ENCODE data around the gene RINL. TPM values are rescaled to one million over a fixed set of nuclear protein-coding genes. Genes with fewer than 3 reads are reported as not detected.

The RINL gene
- total RNA-seq, 1 donor = 2.5 TPM

GRCh38 chr19:38921420-38922274, 43.6 kb upstream of the RINL start:
- H3K4me2 ChIP-seq (ENCODE audit: insufficient read depth, low read length) = no peak overlapping the region
- no peaks in the 10 kb centered on the region for H3K79me2 ChIP-seq (ENCODE audit: insufficient read depth, low read length)
- H3K36me3 ChIP-seq (ENCODE audit: insufficient read depth, low read length) = peaks cover 23% of the 10 kb centered on the region
- H3K27me3 ChIP-seq (ENCODE audit: insufficient read depth, low read length) = no peaks in the 10 kb centered on the region
- H3K27ac ChIP-seq (ENCODE audit: low read depth, low read length) = no peak overlapping the region
- DNase-seq (ENCODE audit: insufficient read length, low spot score, missing footprints) = no peak
- H2AFZ ChIP-seq (ENCODE audit: low read length) = no peak overlapping the region
- no peaks in the 10 kb centered on the region for H3K4me1 ChIP-seq (ENCODE audit: insufficient read depth, low read length)
- no peak overlapping the region for H3K4me3 ChIP-seq (ENCODE audit: insufficient read depth, low read length)
- H3K9me3 ChIP-seq (ENCODE audit: low read depth, low read length) = no peaks in the 10 kb centered on the region
- no peak for TF ChIP-seq CTCF (IDR thresholded peaks at IDR 0.05; ENCODE audit: extremely low read depth, low read depth, low read length)
- H4K20me1 ChIP-seq (ENCODE audit: insufficient read depth, low read length) = no peaks in the 10 kb centered on the region

- Histone ChIP-seq H2AFZ (ENCODE audit: low read length) (no peak overlapping the region), H4K20me1 (ENCODE audit: insufficient read depth, low read length) (no peaks in the 10 kb centered on the region), H3K36me3 (ENCODE audit: insufficient read depth, low read length) (peaks cover 23% of the 10 kb centered on the region), H3K27ac (ENCODE audit: low read depth, low read length) (no peak overlapping the region), H3K4me1 (ENCODE audit: insufficient read depth, low read length) (no peaks in the 10 kb centered on the region), H3K4me3 (ENCODE audit: insufficient read depth, low read length) (no peak overlapping the region), H3K4me2 (ENCODE audit: insufficient read depth, low read length) (no peak overlapping the region), H3K79me2 (ENCODE audit: insufficient read depth, low read length) (no peaks in the 10 kb centered on the region), H3K27me3 (ENCODE audit: insufficient read depth, low read length) (no peaks in the 10 kb centered on the region), H3K9me3 (ENCODE audit: low read depth, low read length) (no peaks in the 10 kb centered on the region)
- DNase-seq (ENCODE audit: insufficient read length, low spot score, missing footprints) = no peak
- TF ChIP-seq CTCF (IDR thresholded peaks at IDR 0.05; ENCODE audit: extremely low read depth, low read depth, low read length) = no peak
Observed at GRCh38 chr19:38920602-38921419, 42.7 kb upstream of the RINL start.

- no peak overlapping the region for H3K4me2 ChIP-seq (ENCODE audit: insufficient read depth, low read length)
- no peaks in the 10 kb centered on the region for H3K9me3 ChIP-seq (ENCODE audit: low read depth, low read length)
- no peak for TF ChIP-seq CTCF (IDR thresholded peaks at IDR 0.05; ENCODE audit: extremely low read depth, low read depth, low read length)
- DNase-seq (ENCODE audit: insufficient read length, low spot score, missing footprints) = no peak
- no peaks in the 10 kb centered on the region for H3K79me2 ChIP-seq (ENCODE audit: insufficient read depth, low read length)
- H3K27me3 ChIP-seq (ENCODE audit: insufficient read depth, low read length) = no peaks in the 10 kb centered on the region
- H2AFZ ChIP-seq (ENCODE audit: low read length) = no peak overlapping the region
- H3K4me3 ChIP-seq (ENCODE audit: insufficient read depth, low read length) = no peak overlapping the region
- H3K36me3 ChIP-seq (ENCODE audit: insufficient read depth, low read length) = peaks cover 18% of the 10 kb centered on the region
- H3K27ac ChIP-seq (ENCODE audit: low read depth, low read length) = no peak overlapping the region
- no peaks in the 10 kb centered on the region for H3K4me1 ChIP-seq (ENCODE audit: insufficient read depth, low read length)
- no peaks in the 10 kb centered on the region for H4K20me1 ChIP-seq (ENCODE audit: insufficient read depth, low read length)
Observed at GRCh38 chr19:38919837-38920601, 41.9 kb upstream of the RINL start.
